ENCODE measurements around the gene VSIR.

VSIR gene

GRCh38 chr10:71763352-71764127 lies 9.8 kb downstream of the VSIR start:
- no peak for DNase-seq

- no peak for DNase-seq
Observed at GRCh38 chr10:71762324-71762723, 11.0 kb downstream of the VSIR start.

DNA sequence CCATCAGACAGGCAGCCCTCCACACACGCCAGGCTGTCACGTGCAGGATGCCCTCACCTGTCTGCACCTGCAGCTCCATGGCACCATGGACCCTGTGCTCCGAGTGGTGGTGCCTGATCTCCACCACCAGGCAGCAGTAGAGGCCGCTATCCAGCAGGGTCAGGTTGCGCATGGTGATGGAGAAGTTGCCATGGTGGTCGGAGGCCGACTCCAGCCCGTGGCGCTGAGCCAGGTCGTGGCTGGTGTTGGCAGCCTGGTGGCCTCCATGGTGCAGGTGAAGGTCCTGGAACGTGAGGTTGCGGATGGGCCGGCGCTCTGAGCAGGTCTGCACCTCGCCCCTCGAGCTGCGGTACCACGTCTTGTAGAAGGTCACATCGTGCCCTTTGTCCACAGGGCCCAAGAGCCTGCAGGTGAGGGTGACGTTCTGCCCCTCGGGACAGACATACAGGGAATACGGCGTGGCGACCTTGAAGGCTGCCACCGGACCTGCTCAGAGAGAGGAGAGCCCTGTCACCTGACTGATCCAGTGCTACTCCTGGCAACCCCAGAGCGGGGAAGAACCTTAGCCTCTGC lies 11.7 kb downstream of the VSIR start:
- no peak for DNase-seq

DNA sequence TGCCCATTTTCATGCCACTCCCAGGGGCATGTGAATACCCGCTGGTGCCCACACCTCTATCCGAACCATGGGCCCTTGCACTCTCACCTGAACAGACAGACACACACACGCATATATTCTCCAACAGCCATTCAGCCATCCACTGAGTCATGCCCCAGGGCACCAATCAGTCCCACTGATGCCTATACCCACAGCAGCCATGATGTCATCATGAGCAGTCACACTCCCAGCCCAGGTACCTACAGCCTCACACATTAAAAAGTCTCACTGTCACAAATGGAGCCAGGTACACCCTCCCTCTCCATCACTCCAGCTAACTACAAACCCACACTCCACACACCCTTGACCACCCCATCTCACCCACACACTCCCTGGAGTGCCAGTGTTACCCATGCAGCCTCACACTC lies 12.2 kb downstream of the VSIR start:
- no peak for DNase-seq

- no peak for DNase-seq
Observed at GRCh38 chr10:71757399-71757922, 15.9 kb downstream of the VSIR start.

DNA sequence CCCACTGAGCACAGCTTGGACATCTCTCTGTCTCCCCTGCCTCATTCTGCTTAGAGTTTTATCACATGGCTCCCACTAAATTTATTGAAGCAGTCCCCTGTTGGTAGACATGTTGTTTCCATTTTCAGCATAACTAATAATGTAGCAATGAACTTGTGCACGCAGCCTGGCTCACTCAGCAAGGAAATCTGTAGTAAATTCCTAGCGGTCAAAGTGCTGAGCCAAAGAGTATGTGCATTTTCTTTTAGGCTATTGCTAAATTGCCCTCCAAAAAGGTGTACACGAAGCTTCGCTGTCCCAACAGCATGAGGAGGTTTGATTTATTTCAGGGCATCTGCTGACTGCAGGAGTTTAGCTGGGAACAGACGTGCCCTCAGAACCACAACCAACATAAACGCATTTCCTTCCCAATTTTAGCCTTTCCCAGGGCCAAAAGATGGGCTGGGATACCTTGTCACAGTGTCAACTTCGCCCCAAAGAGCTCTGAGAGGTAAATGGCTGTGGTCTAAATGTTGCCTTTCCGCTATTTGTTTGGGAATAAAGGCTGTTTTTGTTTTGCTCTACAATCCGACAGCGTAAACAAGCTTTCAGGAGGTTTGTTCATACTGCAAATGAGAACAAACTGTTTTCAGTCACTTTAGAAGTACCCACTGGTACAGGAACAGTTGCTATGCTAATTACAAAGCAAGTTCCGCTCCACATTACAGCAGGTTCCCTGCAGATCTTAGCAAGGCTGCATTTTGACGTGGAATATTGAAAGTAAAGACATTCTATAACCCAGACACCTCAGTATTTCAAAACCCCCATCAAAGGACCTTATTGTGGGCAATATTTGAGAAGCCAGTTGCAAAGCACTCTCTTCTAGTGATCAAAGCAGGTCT lies 16.8 kb downstream of the VSIR start:
- no peak for DNase-seq

GRCh38 chr10:71755179-71755879 lies 18.0 kb downstream of the VSIR start:
- no peak for DNase-seq

DNA sequence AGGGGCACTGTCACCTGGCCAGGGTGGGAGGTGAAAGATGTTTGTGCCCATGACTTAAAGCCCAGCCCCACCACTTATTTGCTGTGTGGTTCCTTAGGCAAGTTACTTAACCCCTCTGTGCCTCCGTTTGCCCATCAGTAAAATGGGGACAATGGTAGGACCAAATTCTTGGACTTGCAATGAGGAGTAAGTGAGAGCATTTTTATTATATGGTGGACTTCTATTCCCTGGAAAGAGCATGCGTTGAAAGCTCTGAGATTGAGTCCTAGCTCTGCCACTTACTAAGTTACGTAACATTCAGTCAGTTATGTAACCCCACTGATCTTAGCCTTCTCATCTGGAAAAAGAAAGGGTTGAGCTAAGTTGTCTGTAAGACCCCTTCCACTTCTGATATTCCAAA lies 18.8 kb downstream of the VSIR start:
- DNase-seq: no peak

GRCh38 chr10:71753960-71754505 lies 19.3 kb downstream of the VSIR start:
- DNase-seq: no peak

DNA sequence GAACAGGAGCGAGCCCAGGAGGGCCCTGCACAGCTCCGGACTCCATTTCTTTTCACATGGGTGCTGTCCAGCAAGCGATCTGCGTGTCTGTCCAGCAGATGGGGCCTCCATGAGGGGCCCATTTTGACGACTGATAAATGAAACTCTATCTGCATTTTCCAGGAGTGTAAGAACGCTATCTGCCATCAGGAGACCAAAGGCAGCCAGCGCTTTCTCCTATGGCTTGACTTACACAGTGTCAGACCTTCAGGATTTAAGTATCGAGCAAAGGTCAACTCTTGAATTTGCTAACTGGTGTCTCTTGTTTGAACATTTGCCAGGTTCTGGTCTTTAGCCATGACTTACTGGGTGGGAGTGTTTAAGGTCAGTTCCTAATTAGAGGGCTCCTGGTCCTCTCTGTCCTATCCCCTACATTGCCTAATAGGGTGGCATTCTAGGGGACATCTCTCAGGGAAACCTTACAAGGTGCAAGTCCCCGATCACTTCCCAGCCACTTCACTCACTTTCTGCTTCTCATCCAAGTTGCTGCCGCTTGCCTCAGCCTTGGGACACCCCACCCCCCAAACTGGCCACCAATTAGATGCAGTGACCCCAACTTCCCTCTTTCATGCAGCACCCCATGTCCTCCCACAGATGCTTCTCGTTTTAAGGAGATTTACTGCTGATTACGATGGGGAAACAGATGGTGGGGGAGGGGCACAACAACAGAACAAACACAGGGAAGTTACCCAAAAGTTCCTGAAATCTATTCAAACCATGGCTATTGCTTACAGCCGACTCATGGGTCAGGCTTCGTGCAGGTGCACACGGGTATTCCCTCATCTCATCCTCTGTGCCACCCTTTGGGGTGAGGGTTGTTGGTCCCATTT lies 20.0 kb downstream of the VSIR start:
- DNase-seq: no peak

- no peak for DNase-seq
Observed at GRCh38 chr10:71752391-71753090, 20.8 kb downstream of the VSIR start.

GRCh38 chr10:71751515-71752224 lies 21.6 kb downstream of the VSIR start:
- DNase-seq: no peak

- DNase-seq: no peak
Observed at GRCh38 chr10:71750986-71751385, 22.3 kb downstream of the VSIR start.

DNA sequence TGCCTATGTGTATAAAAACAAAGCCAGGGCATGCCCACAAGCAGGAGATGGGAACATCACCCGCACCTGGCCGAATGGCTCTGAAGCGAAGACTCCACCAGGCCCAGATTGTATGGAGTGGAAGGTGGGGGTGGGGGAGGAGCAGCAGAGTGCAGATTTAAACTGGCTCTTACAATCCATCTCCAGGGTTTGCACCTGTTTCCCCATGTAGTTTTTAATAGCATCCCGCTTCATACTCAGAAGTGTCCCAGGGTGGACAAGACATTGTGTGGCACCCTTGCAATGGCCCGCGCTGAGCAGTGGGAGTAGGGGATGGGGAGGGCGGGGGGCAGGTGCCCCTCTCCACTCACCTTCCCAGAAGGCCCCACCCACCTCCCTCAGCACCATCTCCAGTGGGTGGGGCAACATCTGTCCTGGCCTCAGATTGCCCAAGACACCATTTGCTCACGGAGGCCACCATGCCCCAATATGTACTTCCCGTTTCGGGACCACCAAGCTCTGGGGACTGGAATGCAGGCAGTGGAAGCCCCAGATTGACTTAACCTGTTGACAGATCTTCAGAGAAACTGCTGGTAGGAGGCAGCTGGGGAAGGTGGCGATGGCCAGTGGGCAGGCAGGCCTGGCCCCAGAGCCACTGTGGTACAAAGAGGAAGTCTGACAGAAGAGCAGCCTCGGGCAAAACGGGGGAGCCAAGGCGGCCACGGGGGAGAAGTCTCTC lies 23.0 kb downstream of the VSIR start:
- DNase-seq: no peak

DNA sequence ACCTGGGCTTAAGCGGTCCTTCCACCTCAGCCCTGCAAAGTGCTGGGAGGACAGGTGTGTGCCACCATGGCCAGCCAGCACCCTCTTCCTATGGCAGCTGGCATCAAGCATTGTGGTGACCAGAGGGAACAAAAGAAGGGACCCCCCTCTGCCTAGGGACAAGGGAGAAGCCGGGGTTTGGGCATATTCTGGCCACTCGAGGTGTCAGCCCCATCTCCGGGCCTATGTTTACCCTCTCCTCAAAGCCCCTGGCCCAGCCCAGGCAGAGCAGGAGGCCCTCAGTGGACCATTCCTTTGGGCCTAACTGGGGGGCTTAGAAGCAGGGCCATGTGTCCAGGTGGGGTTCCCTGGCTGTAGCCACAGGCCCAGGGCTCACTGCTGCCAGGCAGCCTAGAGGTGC lies 23.9 kb downstream of the VSIR start:
- DNase-seq: no peak

DNA sequence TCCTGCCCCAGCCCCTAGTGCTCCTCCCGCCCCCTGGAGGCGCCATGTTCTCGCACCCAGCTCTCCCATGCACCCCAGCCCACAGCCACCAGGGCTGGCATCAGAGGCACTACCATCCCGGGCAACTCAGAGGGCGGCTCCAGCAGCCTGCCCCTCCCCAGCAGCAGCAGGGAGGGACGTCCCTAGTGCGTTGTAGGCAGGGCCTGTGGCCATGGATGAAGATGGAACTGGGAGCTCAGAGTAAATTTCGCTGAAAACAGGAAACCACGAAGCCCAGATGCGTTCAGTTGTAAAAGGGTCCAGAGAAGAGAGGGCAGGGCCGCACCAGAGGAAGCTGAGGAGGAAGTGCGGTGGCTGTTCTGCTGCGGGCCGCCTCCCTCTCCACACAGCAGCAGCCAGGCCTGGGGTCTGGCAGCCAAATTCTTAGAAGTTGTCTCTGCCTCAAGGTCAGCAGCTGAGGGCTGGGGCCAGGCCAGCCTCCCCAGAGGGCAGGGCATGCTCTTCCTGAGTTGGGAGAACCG lies 24.6 kb downstream of the VSIR start:
- no peak for DNase-seq

DNA sequence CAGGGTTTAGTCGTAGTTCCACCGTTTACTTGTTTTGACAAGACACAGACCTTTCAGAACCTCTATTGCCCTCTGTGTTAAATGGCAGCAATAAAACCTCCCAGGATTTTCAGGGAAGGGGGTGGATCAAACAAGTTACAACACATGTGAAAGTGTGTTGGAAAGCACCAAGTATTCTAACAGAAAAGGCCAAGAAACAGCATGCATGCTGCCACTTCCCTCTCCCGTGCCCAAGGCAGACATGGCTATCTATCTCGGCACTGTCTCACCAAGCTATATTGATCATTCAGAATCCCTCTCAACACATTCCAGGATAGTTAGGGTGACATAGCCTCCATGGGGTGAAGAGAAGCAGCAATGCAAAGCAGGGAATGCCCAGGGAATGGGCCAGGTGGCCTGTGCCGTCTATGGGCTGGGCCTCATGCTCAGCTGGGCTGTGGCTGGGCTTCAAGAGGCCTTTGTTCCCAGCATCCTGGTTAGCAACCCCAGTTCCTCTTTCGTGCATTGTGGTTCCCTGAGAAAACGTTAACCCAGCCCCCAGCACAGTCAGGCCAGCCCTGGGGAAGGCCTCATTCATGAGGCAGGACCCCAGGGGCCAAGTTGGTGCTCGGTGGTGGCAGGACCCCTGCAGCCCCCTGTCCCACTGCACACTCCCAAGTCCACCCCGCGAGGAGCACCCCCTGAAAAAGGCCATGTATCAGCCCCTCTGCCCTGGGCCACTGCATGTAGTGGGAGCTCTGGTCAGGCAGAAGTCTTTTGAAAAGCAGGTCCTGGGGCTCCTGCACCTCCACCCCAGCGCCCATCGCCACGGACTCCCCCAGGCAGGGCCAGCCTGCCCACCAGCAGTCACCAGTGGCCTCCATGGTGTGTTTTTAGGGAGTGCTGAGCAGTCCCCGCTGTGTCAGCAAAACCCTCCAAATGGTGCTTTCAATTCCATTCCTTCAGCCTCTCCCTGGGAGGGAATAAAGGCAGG lies 25.5 kb downstream of the VSIR start:
- DNase-seq: no peak

- DNase-seq: no peak
Observed at GRCh38 chr10:71747039-71747531, 26.2 kb downstream of the VSIR start.
